A673 (cell line): ENCODE measurements around the gene PID1. TPM values are rescaled to one million over a fixed set of nuclear protein-coding genes. Genes with fewer than 3 reads are reported as not detected.

Experiments
- BruUV-seq: library from RNA; stranded (reverse); fragments of 400-500 nt; replicated peaks from 2 replicates; lab custom pipeline; 2021; lab: Mats Ljungman, UMichigan
- CTCF ChIA-PET: fragments of 300-600 bp; sonication (Branson Sonifier 250); formaldehyde crosslinking; loops from one replicate; lab custom pipeline; 2022; ENCODE audit warnings: antibody characterized with exemption; lab: Charles Lee
- POLR2A ChIA-PET: fragments of 300-600 bp; sonication (Branson Sonifier 250); formaldehyde crosslinking; loops from one replicate; lab custom pipeline; 2022; ENCODE audit warnings: antibody characterized with exemption; ENCODE audit not compliant: low non-redundant PET; lab: Charles Lee
- DNase-seq: peaks from one replicate; pipeline ENCODE4 v3.0.0-alpha.2; 2015; ENCODE audit warnings: low spot score
- H3K27ac ChIP-seq: fragments of 200-600 bp; sonication (generic); 2 replicates; pipeline ENCODE4 v1.5.1; 2016; ENCODE audit warnings: mixed run types, low read depth, mild to moderate bottlenecking, mixed read lengths, antibody characterized with exemption, low read length; ENCODE audit not compliant: poor library complexity, severe bottlenecking
- H3K27me3 ChIP-seq: fragments of 200-600 bp; sonication (generic); replicated peaks from 2 replicates; pipeline ENCODE4 v1.6.1; 2017; ENCODE audit warnings: mixed run types, low read depth, mild to moderate bottlenecking, mixed read lengths, antibody characterized with exemption, low read length; ENCODE audit not compliant: insufficient read depth, poor library complexity
- H3K36me3 ChIP-seq: fragments of 200-600 bp; sonication (generic); 2 replicates; pipeline ENCODE4 v1.6.1; 2016; ENCODE audit warnings: mixed run types, mild to moderate bottlenecking, mixed read lengths, antibody characterized with exemption, low read length; ENCODE audit not compliant: insufficient read depth, poor library complexity, severe bottlenecking
- H3K4me1 ChIP-seq: fragments of 200-600 bp; sonication (generic); 2 replicates; pipeline ENCODE4 v1.6.1; 2017; ENCODE audit warnings: mixed run types, mild to moderate bottlenecking, mixed read lengths, antibody characterized with exemption, low read length; ENCODE audit not compliant: insufficient read depth, poor library complexity, severe bottlenecking
- H3K4me3 ChIP-seq: fragments of 200-600 bp; sonication (generic); 2 replicates; pipeline ENCODE4 v1.5.1; 2016; ENCODE audit warnings: low read depth, mixed run types, mild to moderate bottlenecking, mixed read lengths, low read length; ENCODE audit not compliant: poor library complexity, severe bottlenecking
- H3K9me3 ChIP-seq: fragments of 200-600 bp; sonication (generic); 2 replicates; pipeline ENCODE4 v1.6.1; 2016; ENCODE audit warnings: mixed run types, low read depth, mild to moderate bottlenecking, mixed read lengths, antibody characterized with exemption, low read length; ENCODE audit not compliant: poor library complexity, severe bottlenecking
- EZH2 ChIP-seq: fragments of 200-600 bp; sonication (generic); IDR thresholded peaks from 2 replicates; pipeline ENCODE4 v1.6.1; 2017; ENCODE audit warnings: borderline replicate concordance, low read depth, mild to moderate bottlenecking, mixed read lengths, antibody characterized with exemption, low read length; ENCODE audit not compliant: poor library complexity, severe bottlenecking
- intact Hi-C: fragments of 100-400 bp; cut with micrococcal nuclease; formaldehyde crosslinking; loops from one replicate; pipeline ENCODE4 v1.10.0; 2022; ENCODE audit not compliant: unreplicated experiment
- total RNA-seq: library from RNA; stranded (reverse); gene quantifications from 2 replicates; pipeline ENCODE4 v1.2.3, GENCODE V29; 2021
- TF ChIP-seq, protein P1 (sequence below): fragments of 300-800, 200-600 bp; sonication (generic); conservative IDR thresholded peaks from 2 replicates; pipeline ENCODE4 v1.5.1; 2017; ENCODE audit warnings: low read depth, mild to moderate bottlenecking, antibody characterized with exemption, low read length, moderate library complexity, mixed read lengths

The PID1 gene
- total RNA-seq, 1 experiment from 2014 or later = 1.5 TPM

- no peaks in the 10 kb centered on the region for H3K27me3 ChIP-seq
- no peak for TF ChIP-seq EZH2
- TF ChIP-seq, protein P1, sequence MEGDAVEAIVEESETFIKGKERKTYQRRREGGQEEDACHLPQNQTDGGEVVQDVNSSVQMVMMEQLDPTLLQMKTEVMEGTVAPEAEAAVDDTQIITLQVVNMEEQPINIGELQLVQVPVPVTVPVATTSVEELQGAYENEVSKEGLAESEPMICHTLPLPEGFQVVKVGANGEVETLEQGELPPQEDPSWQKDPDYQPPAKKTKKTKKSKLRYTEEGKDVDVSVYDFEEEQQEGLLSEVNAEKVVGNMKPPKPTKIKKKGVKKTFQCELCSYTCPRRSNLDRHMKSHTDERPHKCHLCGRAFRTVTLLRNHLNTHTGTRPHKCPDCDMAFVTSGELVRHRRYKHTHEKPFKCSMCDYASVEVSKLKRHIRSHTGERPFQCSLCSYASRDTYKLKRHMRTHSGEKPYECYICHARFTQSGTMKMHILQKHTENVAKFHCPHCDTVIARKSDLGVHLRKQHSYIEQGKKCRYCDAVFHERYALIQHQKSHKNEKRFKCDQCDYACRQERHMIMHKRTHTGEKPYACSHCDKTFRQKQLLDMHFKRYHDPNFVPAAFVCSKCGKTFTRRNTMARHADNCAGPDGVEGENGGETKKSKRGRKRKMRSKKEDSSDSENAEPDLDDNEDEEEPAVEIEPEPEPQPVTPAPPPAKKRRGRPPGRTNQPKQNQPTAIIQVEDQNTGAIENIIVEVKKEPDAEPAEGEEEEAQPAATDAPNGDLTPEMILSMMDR = no peak
- no TSS peak for BruUV-seq
- DNase-seq = no peak
- intact Hi-C loops = no loop called here
- H3K4me3 ChIP-seq = no peak overlapping the region
- H3K4me1 ChIP-seq = no peaks in the 10 kb centered on the region
- no peaks in the 10 kb centered on the region for H3K36me3 ChIP-seq
- ChIA-PET CTCF (no interaction called here), POLR2A (no interaction called here)
- no peaks in the 10 kb centered on the region for H3K9me3 ChIP-seq
- no peak overlapping the region for H3K27ac ChIP-seq
Observed at GRCh38 chr2:229296016-229296415, 24.9 kb upstream of the PID1 start.

GRCh38 chr2:229287823-229288222, 16.7 kb upstream of the PID1 start:
- intact Hi-C loops = no loop called here

DNA sequence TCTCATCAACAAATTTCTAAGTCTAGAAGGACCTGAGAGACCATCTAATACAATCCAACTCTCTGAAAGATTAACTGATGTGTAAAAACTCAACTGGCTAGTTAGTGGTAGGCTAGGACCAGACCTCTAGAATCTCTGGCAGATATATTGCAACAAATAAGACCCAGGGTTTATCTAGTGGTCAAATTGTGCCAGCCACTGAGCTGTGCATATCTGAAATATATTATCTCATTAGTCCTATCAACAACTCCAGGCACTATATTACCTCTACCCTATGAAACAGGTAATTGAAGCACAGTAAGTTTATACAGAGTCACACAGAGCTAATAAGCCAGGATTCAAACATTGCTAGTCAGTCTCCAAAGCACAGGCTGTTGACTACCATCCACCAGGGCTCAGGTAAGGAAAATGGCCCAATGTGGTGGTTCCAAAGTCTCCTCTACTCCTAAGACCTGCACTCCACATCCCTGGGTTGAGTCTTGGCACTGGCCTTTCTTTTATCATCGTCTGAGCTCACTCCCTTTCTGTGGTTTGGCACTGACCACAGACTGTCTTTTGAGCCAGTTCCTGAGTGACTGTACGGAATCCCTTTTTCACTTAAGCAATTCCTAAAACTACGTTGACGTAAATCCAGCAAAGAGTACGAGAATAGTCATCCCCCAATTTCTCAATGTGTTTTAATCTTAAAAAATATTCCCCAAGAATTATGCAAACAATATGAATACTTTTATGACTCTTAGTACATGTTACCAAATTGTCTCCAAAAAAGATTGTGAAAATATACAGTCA, 11.9 kb upstream of the PID1 start:
- Histone ChIP-seq H3K36me3 (no peaks in the 10 kb centered on the region), H3K4me3 (no peak overlapping the region), H3K9me3 (no peaks in the 10 kb centered on the region), H3K4me1 (no peaks in the 10 kb centered on the region), H3K27ac (no peak overlapping the region), H3K27me3 (no peaks in the 10 kb centered on the region)
- no TSS peak for BruUV-seq
- ChIA-PET POLR2A (no interaction called here), CTCF (no interaction called here)
- intact Hi-C loops = no loop called here
- no peak for TF ChIP-seq EZH2
- TF ChIP-seq, protein P1 = no peak
- DNase-seq = no peak

More at GRCh38 chr2:229287823-229288222, 16.7 kb upstream of the PID1 start:
- CTCF ChIA-PET = no interaction called here
- Histone ChIP-seq H3K4me1 (no peaks in the 10 kb centered on the region), H3K27me3 (no peaks in the 10 kb centered on the region), H3K4me3 (no peak overlapping the region), H3K9me3 (no peaks in the 10 kb centered on the region), H3K27ac (no peak overlapping the region), H3K36me3 (no peaks in the 10 kb centered on the region)
- no peak for DNase-seq
- BruUV-seq = no TSS peak
- TF ChIP-seq, protein P1 = no peak
- POLR2A ChIA-PET = interaction anchor here (0.6 kb wide), 1 partner anchor 404 kb away, joined by 3 read pairs; no protein-coding TSS in a partner anchor
